ENCODE data around the gene ARHGAP4. TPM values are rescaled to one million over a fixed set of nuclear protein-coding genes. Genes with fewer than 3 reads are reported as not detected.

ARHGAP4 gene
- total and polyA plus RNA-seq, 2 donors (not counting 3 experiments of a cell fraction or from before 2014, with no cell fraction given): 20.9 to 33.3 TPM

DNA sequence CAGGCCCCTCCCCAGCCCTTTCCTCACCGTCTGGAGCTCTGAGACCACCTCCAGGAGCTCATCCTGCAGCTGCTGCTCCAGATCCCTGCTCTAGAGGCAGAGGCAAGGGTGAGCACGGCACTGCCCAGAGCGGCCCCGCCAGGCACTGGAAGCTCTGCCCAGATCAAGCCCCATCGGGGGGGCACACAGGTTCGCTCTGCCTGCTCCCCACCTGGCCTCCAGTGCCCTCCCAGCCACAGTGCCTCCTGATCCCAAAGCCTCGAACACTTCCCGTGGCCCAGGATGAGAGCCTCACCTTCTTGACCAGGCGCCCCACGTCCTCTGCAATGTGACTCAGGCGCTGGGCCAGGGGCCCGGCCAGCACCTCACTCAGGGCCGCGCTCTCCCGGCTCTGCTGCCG, 5.0 kb downstream of the ARHGAP4 start:
- no peak overlapping the region for H3K9ac ChIP-seq (replicated peaks; ENCODE audit: extremely low read depth, insufficient read depth, low read length)
- no peak overlapping the region for H3K4me2 ChIP-seq (ENCODE audit: insufficient read depth, low read length)
- ChIA-PET POLR2A (no interaction called here), CTCF (interaction anchor here (0.9 to 9.0 kb wide), 4 partner anchors 10 to 157 kb away, joined by 3 to 253 read pairs (median 4); partner anchors contain the start of genes PLXNB3 and RENBP)
- H3K9me1 ChIP-seq (replicated peaks; ENCODE audit: control insufficient read depth, extremely low read depth, insufficient read depth, low read length): no peaks in the 10 kb centered on the region
- no peaks in the 10 kb centered on the region for H3K27me3 ChIP-seq (ENCODE audit: control insufficient read depth in 2 of 2, insufficient read depth in 2 of 2, low read length in 2 of 2)
- FAIRE-seq (no peak), DNase-seq (ENCODE audit: low read depth, low spot score) (no peak)
- dilution Hi-C loops (cut with MboI; ENCODE audit: extremely low pct_ligation_motif_present, low sequenced_read_pairs) (no loop called here), intact Hi-C loops (cut with micrococcal nuclease) (no loop called here)
- peaks cover 2% of the 10 kb centered on the region for H3K79me2 ChIP-seq (ENCODE audit: control insufficient read depth, insufficient read depth, low read length)
- no TSS peak for BruUV-seq (replicated peaks)
- TF ChIP-seq POLR2A (IDR thresholded peaks at IDR 0.05; ENCODE audit: low read depth, low read length) (no peak), POLR2AphosphoS5 (IDR thresholded peaks at IDR 0.05; ENCODE audit: insufficient read depth, low read depth, low read length) (no peak), FOS (IDR thresholded peaks at IDR 0.05; ENCODE audit: borderline replicate concordance, insufficient read depth, low read length) (no peak), MYC (IDR thresholded peaks at IDR 0.05; ENCODE audit: low read depth, low read length) (no peak), GATA2 (IDR thresholded peaks at IDR 0.05; ENCODE audit: insufficient read depth, insufficient read length, low read depth, low read length) (no peak), EZH2 (IDR thresholded peaks at IDR 0.05; ENCODE audit: borderline replicate concordance, low read depth, low read length, severe bottlenecking) (no peak), JUN (IDR thresholded peaks at IDR 0.05; ENCODE audit: borderline replicate concordance, insufficient read depth, insufficient read length, low read depth) (no peak)
- TF ChIP-seq, protein P1, sequence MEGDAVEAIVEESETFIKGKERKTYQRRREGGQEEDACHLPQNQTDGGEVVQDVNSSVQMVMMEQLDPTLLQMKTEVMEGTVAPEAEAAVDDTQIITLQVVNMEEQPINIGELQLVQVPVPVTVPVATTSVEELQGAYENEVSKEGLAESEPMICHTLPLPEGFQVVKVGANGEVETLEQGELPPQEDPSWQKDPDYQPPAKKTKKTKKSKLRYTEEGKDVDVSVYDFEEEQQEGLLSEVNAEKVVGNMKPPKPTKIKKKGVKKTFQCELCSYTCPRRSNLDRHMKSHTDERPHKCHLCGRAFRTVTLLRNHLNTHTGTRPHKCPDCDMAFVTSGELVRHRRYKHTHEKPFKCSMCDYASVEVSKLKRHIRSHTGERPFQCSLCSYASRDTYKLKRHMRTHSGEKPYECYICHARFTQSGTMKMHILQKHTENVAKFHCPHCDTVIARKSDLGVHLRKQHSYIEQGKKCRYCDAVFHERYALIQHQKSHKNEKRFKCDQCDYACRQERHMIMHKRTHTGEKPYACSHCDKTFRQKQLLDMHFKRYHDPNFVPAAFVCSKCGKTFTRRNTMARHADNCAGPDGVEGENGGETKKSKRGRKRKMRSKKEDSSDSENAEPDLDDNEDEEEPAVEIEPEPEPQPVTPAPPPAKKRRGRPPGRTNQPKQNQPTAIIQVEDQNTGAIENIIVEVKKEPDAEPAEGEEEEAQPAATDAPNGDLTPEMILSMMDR (IDR thresholded peaks at IDR 0.05; ENCODE audit: extremely low read depth in 1 of 2, insufficient read depth in 1 of 2, low read depth in 1 of 2, low read length in 2 of 2): no peak
- TF ChIP-seq, protein P2, sequence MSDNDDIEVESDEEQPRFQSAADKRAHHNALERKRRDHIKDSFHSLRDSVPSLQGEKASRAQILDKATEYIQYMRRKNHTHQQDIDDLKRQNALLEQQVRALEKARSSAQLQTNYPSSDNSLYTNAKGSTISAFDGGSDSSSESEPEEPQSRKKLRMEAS (IDR thresholded peaks at IDR 0.05; ENCODE audit: insufficient read depth, insufficient read length): no peak
- peaks cover 0 to 3% of the 10 kb centered on the region in 2 experiments for H3K36me3 ChIP-seq (ENCODE audit: control insufficient read depth in 2 of 2, extremely low read depth in 1 of 2, insufficient read depth in 2 of 2, low read length in 2 of 2)
- H3K4me1 ChIP-seq (ENCODE audit: control insufficient read depth, extremely low read depth, insufficient read depth, low read length): peaks cover 28% of the 10 kb centered on the region
- H3K4me3 ChIP-seq (replicated peaks in 1 of 3; ENCODE audit: insufficient read depth in 1 of 3, low read depth in 1 of 3, low read length in 3 of 3): no peak overlapping the region
- H2AFZ ChIP-seq (ENCODE audit: low read depth, low read length): no peak overlapping the region
- H3K9me3 ChIP-seq (replicated peaks; ENCODE audit: control insufficient read depth, insufficient read depth, low read length): no peaks in the 10 kb centered on the region
- no peak overlapping the region for H3K27ac ChIP-seq (ENCODE audit: insufficient read depth, low read depth, low read length)
- H4K20me1 ChIP-seq (replicated peaks; ENCODE audit: control insufficient read depth, extremely low read depth, insufficient read depth, low read length): no peaks in the 10 kb centered on the region

Data from endothelial cell of umbilical vein (primary cell).